NCI-H146 (cell line): ENCODE data around the gene RAB43.

Experiments
- DNase-seq: peaks from one replicate; lab custom pipeline; 2025; lab: John Stamatoyannopoulos, UW

The RAB43 gene

GRCh38 chr3:129061023-129061887 is 60.3 kb downstream of the RAB43 start:
- DNase-seq = no peak

- DNase-seq = no peak
Measured at GRCh38 chr3:129060276-129061022, 61.2 kb downstream of the RAB43 start, which contains the start of gene GP9. Gene GP9, plus strand, starts transcription at chr3:129060779. Its CDS starts 961 bp downstream, at chr3:129061740.

GRCh38 chr3:129059311-129059958 is 62.2 kb downstream of the RAB43 start:
- no peak for DNase-seq

GRCh38 chr3:129058441-129059200 is 63.0 kb downstream of the RAB43 start:
- peak; percentile 18 for DNase-seq

GRCh38 chr3:129057249-129057648 is 64.4 kb downstream of the RAB43 start:
- DNase-seq = no peak

DNA sequence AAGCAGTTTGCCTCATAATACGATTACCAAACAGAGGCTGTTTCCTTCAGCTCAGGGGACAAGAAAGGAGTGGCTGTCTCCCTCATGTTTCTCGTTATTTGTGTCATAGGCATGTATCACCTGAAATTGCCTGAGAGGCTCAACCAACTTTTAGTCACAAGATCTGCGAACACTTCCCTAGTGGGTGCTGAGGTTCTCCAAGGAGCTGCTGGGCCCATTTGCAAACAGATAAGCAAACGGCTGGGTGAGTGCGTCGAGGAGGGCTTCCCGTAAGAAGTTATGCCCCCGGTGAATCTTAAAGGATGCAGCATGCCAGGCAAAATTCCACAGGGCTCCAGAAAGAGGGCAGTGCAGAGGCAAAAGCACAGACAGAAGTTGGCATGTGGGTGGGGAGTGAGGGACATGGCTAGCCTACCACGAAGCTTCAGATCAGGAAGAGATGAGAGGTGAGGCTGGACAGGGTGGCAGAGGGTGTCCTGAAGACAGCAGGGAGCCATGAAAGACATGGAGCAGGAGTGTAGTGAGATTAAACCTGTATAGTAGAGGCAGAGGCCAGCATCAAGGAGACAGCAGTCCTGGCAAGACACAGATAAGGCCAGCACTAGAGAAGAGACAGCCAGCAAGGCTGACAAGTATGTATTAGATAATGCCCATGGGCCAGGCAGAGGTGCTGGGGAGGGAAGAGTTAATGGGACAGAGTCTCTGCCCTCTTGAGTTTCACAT is 65.0 kb downstream of the RAB43 start:
- no peak for DNase-seq

GRCh38 chr3:129054605-129055104 is 66.9 kb downstream of the RAB43 start:
- DNase-seq = peak; percentile 57

DNA sequence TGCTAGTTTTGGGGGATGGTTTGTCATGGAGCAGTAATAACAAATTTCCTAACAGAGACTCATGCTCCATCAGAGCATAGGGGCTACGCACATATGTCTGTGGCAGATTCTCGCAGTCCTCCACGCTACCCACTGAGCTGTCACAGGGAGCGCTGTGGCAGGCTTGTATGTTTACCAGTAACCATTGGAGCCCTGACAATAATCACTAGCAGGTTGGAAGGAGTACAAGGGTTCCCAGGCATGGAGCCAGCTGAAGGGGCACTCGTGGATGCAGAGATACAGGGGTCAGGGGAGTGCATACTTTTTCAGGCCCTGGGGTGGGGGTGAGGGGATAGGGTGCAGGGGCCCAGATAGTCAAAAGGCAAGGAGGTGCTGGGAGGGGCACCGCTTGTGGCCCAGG is 68.9 kb downstream of the RAB43 start:
- no peak for DNase-seq

DNA sequence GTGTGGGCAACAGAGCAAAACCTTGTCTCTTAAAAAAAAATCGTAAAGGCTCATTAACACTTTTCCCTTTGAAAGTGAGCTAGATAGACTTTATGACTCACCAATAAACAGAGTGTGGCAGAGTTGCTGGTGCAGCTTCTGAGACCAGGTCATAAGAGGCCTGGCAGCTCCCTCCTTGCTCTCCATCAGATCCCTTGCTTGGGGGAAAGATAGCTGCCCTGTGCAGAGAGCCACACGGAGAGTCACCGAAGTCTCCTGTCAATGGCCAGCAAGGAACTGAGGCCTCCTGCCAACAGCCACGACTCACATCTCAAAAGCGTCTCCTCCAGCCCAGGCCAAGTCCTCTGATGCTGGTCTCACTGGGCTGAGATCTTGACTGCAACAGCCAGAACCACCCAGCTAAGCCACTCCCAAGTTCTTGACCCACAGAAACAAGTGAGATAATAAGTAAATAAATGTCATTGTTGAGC is 69.7 kb downstream of the RAB43 start:
- DNase-seq = no peak

DNA sequence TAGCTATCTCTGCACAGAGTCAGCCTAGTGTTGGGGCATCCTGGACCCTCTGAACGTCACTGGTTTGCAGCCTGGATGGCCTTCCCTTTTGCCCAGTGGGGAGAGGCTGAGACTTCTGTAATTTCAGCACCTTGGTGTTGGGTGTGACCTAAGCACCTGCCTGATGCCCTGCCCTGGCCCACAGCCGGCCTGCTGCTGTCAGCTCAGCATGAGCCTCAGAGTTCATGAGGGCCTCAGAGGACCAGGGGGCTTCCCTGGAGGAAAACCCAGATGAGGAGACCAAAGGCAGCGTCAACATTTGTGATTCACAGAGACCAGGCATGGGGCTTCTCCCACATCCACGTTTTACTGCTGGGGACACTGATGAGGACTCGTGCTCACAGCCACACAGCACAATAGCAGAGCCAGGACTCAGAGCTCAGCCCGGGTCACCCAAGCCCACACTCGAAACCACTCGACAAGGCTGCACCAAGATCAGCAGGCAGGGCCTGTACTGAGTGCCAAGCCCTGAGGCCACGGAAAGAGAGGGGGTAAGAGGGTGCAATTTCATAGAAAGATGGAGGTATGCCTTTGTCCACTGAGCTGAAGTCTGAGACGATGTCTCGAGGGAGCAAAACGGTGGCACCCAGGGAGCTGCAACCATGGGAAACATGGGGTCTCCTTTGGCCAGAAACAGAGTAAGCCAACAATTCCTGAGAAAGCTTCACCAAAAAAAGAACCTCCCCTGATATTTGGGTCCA is 70.9 kb downstream of the RAB43 start:
- DNase-seq = no peak

DNA sequence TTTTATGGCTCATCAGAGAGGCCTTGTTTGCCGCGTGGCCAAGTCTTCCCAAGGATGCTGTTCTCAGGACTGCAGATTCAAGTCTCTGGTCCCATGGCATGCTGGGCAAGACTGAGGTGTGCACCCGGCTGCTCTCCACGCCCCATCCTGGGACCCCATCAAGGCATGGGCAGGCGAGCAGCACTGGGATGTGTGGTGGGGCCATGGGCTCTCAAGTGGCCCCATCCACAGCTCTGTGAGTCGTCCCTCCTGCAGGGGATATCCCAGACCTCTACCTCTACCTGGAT is 74.1 kb downstream of the RAB43 start:
- no peak for DNase-seq

GRCh38 chr3:129046732-129047552 is 74.7 kb downstream of the RAB43 start:
- DNase-seq = no peak

DNA sequence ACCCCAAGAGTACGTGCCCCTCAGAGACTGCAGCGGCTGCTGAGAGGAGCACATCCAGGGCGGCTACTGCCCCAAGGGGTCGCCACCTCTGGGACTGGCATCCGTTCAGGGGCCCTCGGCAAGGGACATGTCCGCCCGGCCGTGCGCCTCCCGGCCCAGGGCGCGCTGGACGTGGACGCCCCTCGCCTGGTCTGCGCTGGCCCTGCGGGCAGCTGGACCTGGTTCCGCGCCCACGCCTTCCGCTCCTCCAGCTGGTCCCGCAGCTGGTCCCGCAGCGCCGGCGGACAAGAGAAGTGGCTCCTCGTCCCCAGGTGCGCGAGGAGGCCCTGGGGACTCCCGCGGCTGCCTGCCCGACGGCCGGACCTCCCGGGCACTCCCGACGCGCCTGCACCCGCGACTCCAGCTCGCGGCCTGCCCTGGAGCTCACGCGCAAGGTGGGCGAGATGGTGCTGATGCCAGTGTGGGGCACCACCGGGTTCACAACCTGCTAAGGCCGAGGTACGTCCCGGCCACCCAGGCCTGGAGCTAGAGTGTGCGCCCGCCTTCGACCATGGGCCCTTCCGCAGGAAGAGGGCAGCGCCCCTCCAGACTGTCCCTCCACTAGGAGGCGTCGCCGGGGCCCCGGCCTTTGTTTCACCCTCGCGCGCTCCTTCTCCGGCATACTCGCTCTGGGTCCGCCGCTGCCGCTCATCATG is 75.4 kb downstream of the RAB43 start:
- DNase-seq = no peak

GRCh38 chr3:129045675-129046036 is 75.9 kb downstream of the RAB43 start:
- no peak for DNase-seq

- DNase-seq = no peak
Measured at GRCh38 chr3:129040579-129041300, 80.9 kb downstream of the RAB43 start.

GRCh38 chr3:129040039-129040336 is 81.6 kb downstream of the RAB43 start:
- no peak for DNase-seq

DNA sequence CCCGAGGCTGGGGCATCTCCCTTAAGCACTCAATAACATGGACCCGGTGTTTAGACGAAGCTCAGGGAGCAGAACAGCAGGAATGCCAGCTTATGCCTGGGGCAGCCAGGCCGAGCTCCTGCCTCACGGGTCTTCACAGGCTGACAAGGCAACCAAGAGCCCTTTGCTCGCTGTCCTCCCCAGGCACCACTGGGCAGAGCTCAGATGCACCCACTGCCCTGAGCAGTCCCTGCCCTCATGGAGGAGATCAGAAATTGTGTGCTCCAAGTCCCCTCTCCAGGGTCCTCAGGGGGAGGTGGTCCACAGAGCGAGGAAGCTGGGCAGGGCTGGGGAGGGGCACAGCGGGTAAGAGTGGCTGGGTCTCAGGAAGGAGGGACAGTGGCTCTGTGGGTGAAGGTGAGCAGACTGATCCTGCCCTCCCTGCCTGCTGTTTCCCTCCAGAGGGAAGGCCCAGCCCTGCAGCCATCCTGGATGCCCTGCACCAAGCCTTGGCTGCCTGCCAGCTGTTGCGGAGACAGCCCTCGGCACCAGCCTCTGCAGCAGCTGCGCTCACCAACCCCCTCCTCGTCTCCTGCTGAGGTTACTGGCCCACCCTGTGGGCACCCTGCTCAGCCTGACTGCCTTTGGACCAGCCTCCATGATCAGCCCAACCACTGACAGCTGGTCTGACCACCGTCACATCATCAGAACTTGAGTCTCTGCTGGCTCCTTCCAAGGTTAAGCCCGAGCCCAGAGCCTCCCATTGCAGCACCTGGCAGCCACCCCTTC is 82.1 kb downstream of the RAB43 start:
- DNase-seq = peak; percentile 96
